ENCODE data around the gene UTP3.

DNA sequence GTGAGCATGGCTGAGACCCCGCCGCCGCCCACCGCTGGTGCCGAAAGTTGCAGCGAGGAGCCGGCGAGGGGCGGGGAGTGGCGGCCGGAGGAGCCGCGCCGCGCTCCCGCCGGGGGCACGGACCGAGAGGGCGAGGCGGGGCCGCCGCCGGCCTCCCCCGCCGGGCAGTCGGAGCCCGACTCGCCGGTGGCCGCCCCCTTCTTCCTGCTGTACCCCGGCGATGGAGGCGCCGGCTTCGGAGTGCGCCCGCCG is 16.5 kb downstream of the UTP3 start:
- TF ChIP-seq, protein P1, sequence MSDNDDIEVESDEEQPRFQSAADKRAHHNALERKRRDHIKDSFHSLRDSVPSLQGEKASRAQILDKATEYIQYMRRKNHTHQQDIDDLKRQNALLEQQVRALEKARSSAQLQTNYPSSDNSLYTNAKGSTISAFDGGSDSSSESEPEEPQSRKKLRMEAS (IDR thresholded peaks at IDR 0.05; ENCODE audit: insufficient read depth, insufficient read length): no peak
- TF ChIP-seq POLR2AphosphoS5 (IDR thresholded peaks at IDR 0.05; ENCODE audit: insufficient read depth, low read depth, low read length): no peak
- TF ChIP-seq, protein P2, sequence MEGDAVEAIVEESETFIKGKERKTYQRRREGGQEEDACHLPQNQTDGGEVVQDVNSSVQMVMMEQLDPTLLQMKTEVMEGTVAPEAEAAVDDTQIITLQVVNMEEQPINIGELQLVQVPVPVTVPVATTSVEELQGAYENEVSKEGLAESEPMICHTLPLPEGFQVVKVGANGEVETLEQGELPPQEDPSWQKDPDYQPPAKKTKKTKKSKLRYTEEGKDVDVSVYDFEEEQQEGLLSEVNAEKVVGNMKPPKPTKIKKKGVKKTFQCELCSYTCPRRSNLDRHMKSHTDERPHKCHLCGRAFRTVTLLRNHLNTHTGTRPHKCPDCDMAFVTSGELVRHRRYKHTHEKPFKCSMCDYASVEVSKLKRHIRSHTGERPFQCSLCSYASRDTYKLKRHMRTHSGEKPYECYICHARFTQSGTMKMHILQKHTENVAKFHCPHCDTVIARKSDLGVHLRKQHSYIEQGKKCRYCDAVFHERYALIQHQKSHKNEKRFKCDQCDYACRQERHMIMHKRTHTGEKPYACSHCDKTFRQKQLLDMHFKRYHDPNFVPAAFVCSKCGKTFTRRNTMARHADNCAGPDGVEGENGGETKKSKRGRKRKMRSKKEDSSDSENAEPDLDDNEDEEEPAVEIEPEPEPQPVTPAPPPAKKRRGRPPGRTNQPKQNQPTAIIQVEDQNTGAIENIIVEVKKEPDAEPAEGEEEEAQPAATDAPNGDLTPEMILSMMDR (IDR thresholded peaks at IDR 0.05; ENCODE audit: extremely low read depth in 1 of 2, insufficient read depth in 1 of 2, low read depth in 1 of 2, low read length in 2 of 2): no peak
- no peak for TF ChIP-seq FOS (IDR thresholded peaks at IDR 0.05; ENCODE audit: borderline replicate concordance, insufficient read depth, low read length)

Data from endothelial cell of umbilical vein (primary cell).